ENCODE results near the gene SOX8. TPM values are rescaled to one million over a fixed set of nuclear protein-coding genes. Genes with fewer than 3 reads are reported as not detected.

Gene SOX8
- polyA plus RNA-seq, 1 donor from 2014 or later = 3.9 TPM

DNA sequence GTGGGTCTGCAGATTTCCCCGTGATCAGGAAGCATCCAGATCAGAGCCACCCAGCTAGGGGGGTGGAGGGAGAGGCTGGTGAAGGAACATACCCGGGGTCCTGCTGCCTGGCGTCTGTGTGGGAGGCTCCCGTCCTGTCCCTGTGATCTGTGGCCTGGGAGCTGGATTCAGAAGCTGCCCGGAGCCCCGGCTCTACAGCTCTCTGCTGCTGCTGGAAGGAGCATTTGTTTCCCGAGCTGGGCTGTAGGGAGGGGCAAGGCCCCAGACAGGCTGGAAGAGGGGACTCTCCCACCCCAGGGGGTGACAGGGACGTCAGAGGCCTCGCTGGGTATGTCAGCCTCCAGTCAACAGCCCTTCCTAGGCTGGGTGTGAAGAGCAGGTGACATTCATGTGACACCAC is 10.2 kb downstream of the SOX8 start:
- H3K27ac ChIP-seq (ENCODE audit: low read length) = no peak overlapping the region
- no peak for TF ChIP-seq MXI1 (conservative IDR thresholded peaks at IDR 0.05; ENCODE audit: poor library complexity, severe bottlenecking)
- TF ChIP-seq, protein P1, sequence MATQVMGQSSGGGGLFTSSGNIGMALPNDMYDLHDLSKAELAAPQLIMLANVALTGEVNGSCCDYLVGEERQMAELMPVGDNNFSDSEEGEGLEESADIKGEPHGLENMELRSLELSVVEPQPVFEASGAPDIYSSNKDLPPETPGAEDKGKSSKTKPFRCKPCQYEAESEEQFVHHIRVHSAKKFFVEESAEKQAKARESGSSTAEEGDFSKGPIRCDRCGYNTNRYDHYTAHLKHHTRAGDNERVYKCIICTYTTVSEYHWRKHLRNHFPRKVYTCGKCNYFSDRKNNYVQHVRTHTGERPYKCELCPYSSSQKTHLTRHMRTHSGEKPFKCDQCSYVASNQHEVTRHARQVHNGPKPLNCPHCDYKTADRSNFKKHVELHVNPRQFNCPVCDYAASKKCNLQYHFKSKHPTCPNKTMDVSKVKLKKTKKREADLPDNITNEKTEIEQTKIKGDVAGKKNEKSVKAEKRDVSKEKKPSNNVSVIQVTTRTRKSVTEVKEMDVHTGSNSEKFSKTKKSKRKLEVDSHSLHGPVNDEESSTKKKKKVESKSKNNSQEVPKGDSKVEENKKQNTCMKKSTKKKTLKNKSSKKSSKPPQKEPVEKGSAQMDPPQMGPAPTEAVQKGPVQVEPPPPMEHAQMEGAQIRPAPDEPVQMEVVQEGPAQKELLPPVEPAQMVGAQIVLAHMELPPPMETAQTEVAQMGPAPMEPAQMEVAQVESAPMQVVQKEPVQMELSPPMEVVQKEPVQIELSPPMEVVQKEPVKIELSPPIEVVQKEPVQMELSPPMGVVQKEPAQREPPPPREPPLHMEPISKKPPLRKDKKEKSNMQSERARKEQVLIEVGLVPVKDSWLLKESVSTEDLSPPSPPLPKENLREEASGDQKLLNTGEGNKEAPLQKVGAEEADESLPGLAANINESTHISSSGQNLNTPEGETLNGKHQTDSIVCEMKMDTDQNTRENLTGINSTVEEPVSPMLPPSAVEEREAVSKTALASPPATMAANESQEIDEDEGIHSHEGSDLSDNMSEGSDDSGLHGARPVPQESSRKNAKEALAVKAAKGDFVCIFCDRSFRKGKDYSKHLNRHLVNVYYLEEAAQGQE (IDR thresholded peaks at IDR 0.05; ENCODE audit: borderline replicate concordance) = no peak
- TF ChIP-seq, protein P2, sequence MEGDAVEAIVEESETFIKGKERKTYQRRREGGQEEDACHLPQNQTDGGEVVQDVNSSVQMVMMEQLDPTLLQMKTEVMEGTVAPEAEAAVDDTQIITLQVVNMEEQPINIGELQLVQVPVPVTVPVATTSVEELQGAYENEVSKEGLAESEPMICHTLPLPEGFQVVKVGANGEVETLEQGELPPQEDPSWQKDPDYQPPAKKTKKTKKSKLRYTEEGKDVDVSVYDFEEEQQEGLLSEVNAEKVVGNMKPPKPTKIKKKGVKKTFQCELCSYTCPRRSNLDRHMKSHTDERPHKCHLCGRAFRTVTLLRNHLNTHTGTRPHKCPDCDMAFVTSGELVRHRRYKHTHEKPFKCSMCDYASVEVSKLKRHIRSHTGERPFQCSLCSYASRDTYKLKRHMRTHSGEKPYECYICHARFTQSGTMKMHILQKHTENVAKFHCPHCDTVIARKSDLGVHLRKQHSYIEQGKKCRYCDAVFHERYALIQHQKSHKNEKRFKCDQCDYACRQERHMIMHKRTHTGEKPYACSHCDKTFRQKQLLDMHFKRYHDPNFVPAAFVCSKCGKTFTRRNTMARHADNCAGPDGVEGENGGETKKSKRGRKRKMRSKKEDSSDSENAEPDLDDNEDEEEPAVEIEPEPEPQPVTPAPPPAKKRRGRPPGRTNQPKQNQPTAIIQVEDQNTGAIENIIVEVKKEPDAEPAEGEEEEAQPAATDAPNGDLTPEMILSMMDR (IDR thresholded peaks at IDR 0.05; ENCODE audit: poor library complexity, severe bottlenecking) = no peak
- TF ChIP-seq SMC3 (conservative IDR thresholded peaks at IDR 0.05; ENCODE audit: poor library complexity) = no peak
- no peak for TF ChIP-seq EP300 (conservative IDR thresholded peaks at IDR 0.05; ENCODE audit: poor library complexity, severe bottlenecking)
- no peak overlapping the region for H3K9ac ChIP-seq (ENCODE audit: low read length)
- peaks cover 13% of the 10 kb centered on the region for H3K9me3 ChIP-seq (ENCODE audit: low read length)
- H2AFZ ChIP-seq (ENCODE audit: low read depth, low read length) = no peak overlapping the region
- no peak overlapping the region for H3K4me2 ChIP-seq (ENCODE audit: low read length)
- no peak overlapping the region for H3K4me3 ChIP-seq (ENCODE audit: low read length)
- no peaks in the 10 kb centered on the region for H3K36me3 ChIP-seq (ENCODE audit: insufficient read depth, low read length)
- H4K20me1 ChIP-seq (ENCODE audit: insufficient read depth) = no peaks in the 10 kb centered on the region
- no peaks in the 10 kb centered on the region for H3K27me3 ChIP-seq (ENCODE audit: insufficient read depth, low read depth, low read length)
- H3F3A ChIP-seq (ENCODE audit: insufficient read depth, low read length, poor library complexity, severe bottlenecking) = no peaks in the 10 kb centered on the region
- H3K9me2 ChIP-seq (ENCODE audit: insufficient read depth, low read length) = no peaks in the 10 kb centered on the region
- no peaks in the 10 kb centered on the region for H3K79me2 ChIP-seq (replicated peaks; ENCODE audit: insufficient read depth, low read length)

DNA sequence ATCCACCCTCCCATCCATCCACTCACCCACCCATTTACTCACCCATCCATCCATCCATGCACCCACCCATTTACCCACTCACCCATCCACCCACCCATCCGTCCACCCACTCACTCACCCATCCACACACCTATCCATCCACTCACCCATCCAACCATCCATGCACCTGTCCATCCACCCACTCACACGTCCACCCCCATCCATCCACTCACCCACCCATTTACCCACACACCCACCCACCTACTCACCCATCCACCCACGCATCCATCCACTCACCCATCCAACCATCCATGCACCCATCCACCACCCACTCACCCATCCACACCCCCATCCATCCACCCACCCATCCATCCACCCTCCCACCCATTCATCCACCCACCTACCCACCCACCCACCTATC is 12.2 kb downstream of the SOX8 start:
- TF ChIP-seq MXI1 (conservative IDR thresholded peaks at IDR 0.05; ENCODE audit: poor library complexity, severe bottlenecking) (no peak), EP300 (conservative IDR thresholded peaks at IDR 0.05; ENCODE audit: poor library complexity, severe bottlenecking) (no peak), TAF1 (IDR thresholded peaks at IDR 0.05; ENCODE audit: low read depth) (no peak), SMC3 (conservative IDR thresholded peaks at IDR 0.05; ENCODE audit: poor library complexity) (no peak), RAD21 (conservative IDR thresholded peaks at IDR 0.05) (no peak), EZH2 (IDR thresholded peaks at IDR 0.05; ENCODE audit: borderline replicate concordance, insufficient read depth, low read length, poor library complexity, severe bottlenecking) (no peak), POLR2AphosphoS5 (IDR thresholded peaks at IDR 0.05) (no peak)
- TF ChIP-seq, protein P1 (IDR thresholded peaks at IDR 0.05; ENCODE audit: borderline replicate concordance) = no peak
- TF ChIP-seq, protein P2 (IDR thresholded peaks at IDR 0.05; ENCODE audit: poor library complexity, severe bottlenecking) = no peak
- Histone ChIP-seq H3K9me3 (ENCODE audit: low read length) (peaks cover 13% of the 10 kb centered on the region), H3K9me2 (ENCODE audit: insufficient read depth, low read length) (no peaks in the 10 kb centered on the region), H3K9ac (ENCODE audit: low read length) (no peak overlapping the region), H2AFZ (ENCODE audit: low read depth, low read length) (no peak overlapping the region), H4K20me1 (ENCODE audit: insufficient read depth) (no peaks in the 10 kb centered on the region), H3F3A (ENCODE audit: insufficient read depth, low read length, poor library complexity, severe bottlenecking) (no peaks in the 10 kb centered on the region), H3K79me2 (replicated peaks; ENCODE audit: insufficient read depth, low read length) (no peaks in the 10 kb centered on the region), H3K36me3 (ENCODE audit: insufficient read depth, low read length) (no peaks in the 10 kb centered on the region), H3K27me3 (ENCODE audit: insufficient read depth, low read depth, low read length) (no peaks in the 10 kb centered on the region), H3K4me2 (ENCODE audit: low read length) (no peak overlapping the region), H3K4me3 (ENCODE audit: low read length) (no peak overlapping the region), H3K27ac (ENCODE audit: low read length) (no peak overlapping the region)

All from neural cell (in vitro differentiated cells).